GM21576 (cell line): Measurements from ENCODE around the gene ECE2.

ENCODE experiments used
- ATAC-seq: cut with Tn5 transposase; IDR thresholded peaks from one replicate; pipeline ENCODE4 v1.9.1; 2021; ENCODE audit warnings: mild to moderate bottlenecking, moderate library complexity; ENCODE audit not compliant: unreplicated experiment

ECE2 gene

DNA sequence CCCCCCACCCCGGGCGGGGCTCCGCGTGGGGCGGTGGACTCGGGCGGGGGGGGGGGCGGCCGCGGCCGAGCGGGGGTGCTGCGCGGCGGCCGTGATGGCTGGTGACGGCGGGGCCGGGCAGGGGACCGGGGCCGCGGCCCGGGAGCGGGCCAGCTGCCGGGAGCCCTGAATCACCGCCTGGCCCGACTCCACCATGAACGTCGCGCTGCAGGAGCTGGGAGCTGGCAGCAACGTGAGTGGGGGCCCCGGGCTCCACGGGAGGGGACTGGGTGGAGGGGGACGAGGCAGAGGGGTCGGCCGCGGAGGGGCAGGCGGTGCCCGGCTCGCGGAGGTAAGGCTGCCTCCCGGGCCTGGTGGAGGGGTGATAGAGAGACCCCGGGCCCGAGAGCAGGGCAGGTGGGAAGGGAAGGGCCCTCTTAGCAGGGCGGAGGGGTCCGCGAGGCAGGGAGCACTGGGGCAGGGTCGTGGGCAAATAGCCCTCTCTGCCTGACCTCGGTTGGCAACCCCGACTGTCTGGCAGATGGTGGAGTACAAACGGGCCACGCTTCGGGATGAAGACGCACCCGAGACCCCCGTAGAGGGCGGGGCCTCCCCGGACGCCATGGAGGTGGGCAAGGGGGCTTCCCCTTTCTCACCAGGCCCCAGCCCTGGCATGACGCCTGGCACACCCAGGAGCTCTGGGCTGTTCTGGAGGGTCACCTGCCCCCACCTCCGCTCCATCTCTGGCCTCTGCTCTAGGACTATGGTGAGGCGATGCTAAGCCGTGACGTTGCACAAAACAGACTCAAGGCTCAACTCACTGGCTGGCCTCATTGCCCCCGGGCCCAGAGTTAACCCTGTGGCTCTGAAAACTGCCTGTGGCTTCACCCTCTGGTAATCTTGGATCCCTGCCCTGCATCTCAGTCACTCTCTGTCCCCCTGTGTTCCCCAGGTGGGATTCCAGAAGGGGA is at the start of gene ECE2:
TSS of gene ECE2 (plus strand) at position 62 of the 950 bp plus-strand sequence. CDS start at position 194, 132 bp downstream.
- ATAC-seq, result no peak

DNA sequence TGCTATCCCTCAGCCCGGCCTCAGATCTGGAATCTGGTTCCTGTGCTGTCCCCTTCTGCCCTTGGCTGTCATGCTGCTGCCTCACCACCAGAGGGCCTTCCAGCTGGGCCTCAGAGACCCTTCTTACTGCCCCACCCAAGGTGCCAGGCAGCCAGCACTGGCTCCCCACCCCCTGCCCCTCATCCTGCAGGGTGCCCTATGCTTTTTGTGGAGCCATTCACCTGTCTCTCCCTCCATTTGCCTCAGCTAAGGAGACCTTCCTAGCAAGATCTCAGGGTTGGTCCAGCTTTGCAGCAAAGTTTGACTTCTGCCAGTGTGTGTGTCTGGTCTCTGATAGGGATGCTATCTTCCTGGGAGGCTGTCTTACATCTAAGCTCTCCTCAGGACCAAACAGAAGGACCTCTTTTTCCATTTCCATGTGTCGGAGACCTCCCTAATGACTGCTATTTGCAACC is 48.3 kb upstream of the ECE2 start:
- peak; percentile 43 for ATAC-seq

DNA sequence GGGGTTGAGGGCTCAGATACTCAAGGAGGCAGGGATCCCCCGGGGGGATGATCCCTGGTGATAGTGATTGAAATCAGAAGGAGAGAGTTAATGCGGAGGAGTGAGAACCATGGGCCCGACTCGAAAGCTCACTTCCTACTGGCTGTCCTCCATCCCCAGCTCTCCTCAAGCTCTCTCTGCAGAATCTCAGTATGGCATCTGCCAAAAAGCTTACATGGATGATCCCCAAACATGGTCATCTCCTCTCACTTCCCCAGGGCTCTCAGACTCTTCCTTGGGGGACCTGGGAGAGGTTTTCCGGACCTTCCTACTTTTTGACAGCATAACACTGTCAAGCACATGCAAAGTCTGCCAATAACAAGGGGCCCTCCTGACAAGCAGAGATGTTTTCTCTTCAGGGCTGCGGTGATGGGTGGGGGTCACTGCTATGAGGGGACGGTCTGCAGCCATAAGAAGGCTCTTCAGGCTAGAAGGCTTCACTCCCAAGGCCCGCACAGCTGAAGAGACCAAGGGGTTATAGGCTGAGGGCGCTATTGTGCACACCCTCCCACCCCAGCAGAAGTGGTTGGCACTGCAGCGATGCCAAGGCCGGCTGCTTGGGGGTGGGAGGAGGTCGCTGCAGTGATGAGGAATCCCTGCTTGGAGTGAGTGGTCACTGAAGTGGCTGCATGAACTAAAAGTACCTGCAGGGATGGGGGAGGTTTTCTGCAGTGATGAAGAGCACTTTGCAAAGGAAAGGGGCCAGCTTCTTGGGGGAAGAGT is 47.3 kb upstream of the ECE2 start:
- no peak for ATAC-seq

DNA sequence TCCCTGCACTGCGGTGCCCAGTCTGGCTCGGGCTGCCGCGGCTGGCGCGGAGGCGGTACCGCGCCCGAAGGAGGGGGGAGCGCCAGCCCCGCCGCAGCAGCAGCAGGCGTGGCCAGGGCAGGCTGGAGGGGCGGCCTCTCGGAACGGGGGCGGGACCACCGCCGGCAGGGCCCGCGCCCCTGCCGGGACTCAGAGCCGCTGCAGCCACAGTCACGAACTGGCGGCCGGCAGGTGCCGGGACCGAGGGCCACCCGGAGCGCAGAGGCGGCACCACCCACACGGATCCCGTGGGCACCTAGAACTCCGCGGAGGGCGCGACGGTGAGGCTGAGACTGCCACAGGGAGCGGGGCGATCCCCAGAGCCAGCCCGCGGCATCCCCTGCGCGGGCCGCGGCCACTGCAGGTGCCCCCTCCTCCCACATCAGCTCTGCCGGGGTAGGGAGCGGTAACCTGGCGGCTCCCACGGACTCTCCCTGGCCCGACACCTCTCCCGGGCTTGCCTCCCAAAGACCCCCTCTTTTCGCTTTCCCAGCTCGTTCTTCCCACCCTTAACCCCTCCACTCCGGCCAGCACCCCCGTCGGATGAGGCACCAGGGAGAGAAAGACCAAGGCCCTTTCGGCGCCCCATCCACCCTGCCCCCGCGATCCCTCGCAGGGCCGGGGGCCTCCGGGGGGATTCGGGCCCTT is 46.3 kb upstream of the ECE2 start, which contains the start of gene VWA5B2:
TSS of gene VWA5B2 (plus strand) at position 192 of the 687 bp plus-strand sequence. CDS start 944 bp downstream, outside the sequence.
- ATAC-seq, result peak; percentile 69

DNA sequence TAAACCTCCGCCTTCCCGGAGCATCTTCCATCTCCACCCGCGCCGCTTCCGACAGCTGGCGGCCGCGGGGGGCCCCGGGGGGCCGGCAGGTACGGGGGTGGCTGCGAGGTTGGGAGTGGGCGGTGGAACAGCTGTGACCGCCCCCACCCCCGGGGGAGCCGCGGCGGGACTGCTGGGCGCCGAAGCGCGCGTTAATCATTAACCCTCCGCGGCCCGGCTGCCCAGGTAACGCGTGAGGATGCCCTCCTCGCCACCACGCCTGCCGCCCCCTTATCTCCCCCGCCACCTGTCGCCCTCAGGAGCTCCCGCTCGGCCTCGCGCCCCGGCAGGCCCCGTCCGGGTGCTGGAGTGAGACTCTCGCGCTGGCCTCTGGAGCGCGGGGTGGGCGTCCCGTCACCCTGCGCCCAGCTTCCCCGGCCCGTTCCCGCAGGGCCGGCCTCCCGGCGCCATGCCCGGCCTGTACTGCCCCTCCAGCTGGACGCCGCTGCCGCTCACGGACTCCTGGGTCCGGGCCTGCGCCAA is 45.7 kb upstream of the ECE2 start:
- no peak for ATAC-seq

DNA sequence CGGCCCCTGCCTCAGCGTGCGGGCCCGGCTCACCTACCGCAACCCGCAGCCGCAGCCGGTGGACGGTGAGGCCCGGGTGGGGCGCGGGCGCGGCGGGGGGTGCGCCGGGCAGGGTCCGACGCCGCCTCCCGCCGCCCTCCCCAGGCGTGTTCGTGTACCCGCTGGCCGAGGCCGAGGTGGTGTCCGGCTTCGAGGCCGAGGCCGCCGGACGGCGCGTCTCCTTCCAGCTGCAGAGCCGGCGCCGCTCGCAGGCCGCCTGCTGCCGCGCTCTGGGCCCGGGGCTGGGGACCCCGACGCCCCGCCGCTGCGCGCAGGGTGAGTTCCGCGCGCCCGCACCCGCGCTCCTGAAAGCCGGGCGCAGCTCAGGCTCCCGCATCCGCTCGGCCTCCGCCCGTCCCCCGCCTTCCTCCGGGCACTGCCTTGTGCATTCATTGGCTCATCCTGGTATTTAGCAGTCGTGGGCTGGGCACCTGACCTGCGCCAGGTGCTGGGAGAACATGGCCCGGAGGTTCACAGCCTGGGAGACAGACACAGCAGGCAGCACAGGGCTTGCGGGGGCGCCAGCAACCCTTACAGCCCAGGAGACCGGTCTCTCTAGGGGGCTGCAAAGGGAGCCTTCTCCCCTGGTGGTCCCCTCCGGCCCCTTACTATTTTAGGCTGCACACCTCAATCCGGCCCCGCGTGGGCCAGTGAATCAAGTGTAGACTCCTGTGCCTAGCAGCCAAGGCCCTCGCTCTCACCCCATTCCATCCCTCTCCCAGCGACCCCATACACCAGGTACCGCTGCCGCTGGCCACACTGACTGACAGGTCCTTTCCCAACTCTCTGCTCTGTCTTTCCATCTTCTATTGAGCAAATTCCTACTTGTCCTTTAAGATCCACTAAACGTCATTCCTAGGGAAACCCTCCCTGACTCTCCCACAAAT is 45.0 kb upstream of the ECE2 start:
- no peak for ATAC-seq

DNA sequence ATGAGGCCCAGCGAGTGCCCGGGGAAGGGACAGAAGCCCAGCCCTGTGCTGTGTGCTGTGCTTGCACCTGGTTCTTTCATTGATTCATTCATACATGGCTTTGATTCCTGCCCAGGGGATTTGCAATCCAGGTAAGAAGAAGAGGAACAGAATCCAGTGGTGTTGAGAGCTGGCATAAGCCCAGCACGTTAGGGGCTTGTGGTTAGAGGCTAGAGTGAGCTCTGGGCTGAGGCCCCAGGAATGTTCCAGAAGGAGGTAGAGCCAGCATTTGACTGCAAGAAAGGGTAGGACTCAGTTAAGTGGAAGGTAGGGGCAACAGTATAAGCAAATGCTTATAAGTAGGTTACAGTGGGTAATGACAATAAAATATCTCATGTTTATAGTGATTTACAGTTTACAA is 44.2 kb upstream of the ECE2 start:
- no peak for ATAC-seq

DNA sequence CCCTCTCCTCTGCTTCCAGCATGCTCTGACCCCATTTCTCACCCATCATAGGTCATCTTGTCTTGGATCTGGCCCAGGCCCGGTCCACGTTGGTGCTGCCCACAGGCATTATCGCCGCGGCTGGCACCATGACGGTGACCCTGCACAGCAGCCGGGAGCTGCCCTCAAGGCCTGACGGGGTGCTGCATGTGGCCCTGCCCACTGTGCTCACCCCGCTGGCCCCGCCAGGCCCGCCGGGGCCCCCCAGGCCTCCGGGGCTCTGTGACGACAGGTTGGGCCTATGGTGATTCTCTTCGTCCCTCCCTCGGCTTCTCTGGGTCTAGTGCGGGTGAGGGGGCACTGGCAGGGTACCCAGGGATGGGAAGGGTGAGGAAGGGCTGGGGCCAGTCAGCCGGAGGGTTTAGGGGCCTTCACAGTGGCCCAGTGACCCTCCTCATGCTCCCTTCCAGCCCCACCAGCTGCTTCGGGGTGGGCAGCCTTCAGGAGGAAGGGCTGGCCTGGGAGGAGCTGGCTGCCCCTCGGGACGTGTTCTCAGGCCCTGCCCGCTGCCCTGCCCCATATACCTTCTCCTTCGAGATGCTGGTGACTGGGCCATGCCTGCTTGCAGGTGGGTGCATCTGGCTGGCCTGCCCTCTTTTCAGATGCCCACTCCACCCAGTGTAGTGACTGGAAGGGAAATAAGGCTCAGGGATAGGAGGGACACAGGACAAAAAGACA is 42.5 kb upstream of the ECE2 start:
- ATAC-seq, result no peak

DNA sequence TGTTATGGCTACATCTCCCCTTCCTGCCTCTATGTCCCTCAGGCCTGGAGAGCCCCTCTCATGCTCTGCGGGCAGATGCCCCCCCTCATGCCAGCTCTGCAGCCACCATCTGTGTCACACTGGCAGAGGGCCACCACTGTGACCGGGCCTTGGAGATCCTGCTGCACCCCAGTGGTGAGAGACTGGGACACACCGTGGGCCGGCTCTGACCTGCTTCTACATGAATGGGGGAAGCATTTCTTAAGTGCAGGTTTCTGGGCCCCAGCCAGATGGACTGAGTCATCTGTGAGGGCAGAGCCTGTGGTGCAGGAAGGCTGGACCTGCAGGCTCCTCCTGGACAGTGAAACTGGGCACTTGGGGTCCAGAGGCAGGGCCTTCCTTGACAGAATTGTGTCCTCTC is 41.6 kb upstream of the ECE2 start:
- ATAC-seq, result no peak

DNA sequence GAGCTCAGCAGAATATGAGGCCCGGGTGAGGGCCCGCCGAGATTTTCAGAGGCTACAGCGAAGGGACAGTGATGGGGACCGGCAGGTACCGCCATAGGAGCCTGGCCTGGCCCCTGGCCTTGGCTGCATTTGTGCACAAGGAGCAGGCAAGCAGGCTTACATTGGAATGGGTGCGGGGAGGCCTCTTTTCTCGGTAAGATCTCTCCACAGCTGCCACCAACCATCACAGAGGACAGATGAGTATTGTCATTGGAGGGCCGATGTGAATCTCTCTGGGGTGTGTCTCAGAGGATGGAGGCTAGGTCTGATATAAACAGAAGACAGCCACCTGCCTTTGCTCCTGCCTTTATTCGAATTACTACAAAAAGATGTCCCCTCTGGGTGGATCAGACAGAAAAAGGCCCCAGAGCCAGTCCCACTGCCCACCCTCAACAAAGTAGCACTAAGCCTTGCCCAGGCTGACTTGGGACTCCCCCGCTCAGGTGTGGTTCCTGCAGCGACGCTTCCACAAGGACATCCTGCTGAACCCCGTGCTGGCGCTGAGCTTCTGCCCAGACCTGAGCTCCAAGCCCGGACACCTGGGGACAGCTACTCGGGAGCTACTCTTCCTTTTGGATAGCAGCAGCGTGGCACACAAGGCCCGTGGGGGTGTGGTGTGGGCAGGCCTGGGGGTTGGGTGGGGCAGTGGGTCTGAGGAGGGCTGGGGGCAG is 41.0 kb upstream of the ECE2 start:
- ATAC-seq, result no peak

DNA sequence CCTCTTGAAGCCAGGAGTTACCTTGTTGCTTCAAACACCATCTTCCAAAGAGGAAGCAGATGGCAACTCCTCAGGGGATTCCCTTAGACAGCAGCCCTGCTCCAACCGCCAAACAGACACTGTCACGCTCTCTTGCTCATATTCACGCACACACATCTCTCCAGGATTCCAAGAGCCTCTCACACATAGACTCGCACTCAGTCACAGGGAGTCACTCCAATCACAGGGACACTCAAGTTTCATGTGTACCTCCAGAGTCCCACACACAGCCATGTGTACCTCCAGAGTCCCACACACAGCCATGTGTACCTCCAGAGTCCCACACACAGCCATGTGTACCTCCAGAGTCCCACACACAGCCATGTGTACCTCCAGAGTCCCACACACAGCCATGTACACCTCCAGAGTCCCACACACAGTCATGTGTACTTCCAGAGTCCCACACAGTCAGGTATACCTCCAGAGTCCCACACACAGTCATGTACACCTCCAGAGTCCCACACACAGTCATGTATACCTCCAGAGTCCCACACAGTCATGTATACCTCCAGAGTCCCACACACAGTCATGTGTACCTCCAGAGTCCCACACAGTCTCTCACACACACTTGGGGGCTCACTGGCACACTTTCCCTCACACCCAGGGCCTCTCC is 40.3 kb upstream of the ECE2 start:
- ATAC-seq, result no peak

DNA sequence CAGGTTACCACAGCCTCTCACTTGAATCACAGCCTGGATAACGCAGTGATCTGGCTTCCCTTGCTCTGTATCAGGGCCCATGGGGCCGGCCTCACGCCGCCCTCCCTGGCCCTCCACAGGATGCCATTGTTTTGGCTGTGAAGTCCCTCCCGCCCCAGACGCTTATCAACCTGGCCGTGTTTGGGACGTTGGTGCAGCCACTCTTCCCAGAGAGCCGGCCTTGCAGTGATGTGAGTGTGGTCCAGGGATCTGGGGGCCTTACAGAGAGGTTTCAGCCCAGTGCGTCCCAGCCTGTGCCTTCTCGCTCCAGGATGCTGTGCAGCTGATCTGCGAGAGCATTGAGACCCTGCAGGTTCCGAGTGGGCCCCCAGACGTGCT is 39.8 kb upstream of the ECE2 start:
- no peak for ATAC-seq

DNA sequence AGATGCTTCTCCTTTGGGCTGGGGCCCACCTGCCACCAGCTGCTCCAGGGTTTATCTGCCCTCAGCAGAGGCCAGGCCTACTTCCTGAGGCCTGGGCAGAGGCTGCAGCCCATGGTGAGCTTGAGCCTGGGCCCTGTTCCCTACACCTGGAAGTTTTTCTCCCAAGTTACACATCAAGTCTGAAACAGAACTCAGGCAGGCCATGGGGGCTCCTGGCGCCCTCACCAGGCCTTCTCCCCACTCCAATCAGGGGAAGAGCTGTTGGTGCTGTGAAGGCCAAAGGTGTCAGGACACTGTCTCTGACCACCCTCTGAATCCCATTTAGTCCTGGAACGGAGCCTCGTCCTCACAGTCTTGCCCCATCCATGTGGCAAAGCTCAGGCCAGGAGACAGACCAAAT is 39.2 kb upstream of the ECE2 start:
- no peak for ATAC-seq

DNA sequence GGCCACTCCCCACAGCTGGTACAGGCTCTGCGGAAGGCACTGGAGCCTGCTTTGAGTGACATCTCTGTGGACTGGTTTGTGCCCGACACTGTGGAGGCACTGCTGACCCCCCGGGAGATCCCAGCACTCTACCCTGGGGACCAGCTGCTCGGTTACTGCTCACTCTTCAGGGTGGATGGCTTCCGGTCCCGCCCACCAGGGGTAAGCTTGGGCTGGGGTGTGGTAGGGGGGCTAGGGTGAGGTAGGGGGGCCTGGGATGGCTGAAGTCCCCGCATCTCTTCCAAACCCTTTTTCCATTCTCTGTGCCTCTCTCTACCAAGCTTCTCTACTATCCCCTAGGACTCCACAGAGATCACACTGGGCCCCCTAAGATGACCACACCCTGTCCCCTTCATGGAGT is 38.6 kb upstream of the ECE2 start:
- ATAC-seq, result no peak

DNA sequence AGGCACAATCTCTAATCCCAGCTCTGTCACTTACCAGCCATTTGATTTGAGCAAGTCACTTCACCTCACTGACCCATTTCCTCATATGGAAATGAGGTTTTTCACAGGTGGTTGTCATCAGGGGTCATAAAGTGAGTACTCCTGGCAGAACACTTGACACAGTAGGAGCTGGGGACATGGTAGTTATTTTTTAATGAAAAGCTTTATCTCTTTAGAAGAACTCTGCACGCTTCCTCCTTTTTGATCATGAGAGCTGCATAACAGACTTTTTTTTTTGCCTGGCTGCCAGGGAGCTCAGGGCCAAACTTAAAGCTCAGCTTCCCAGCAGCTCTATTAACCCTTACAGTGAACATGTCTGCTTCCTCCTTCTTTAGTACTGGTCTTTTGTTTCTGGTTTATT is 38.0 kb upstream of the ECE2 start:
- ATAC-seq, result no peak

DNA sequence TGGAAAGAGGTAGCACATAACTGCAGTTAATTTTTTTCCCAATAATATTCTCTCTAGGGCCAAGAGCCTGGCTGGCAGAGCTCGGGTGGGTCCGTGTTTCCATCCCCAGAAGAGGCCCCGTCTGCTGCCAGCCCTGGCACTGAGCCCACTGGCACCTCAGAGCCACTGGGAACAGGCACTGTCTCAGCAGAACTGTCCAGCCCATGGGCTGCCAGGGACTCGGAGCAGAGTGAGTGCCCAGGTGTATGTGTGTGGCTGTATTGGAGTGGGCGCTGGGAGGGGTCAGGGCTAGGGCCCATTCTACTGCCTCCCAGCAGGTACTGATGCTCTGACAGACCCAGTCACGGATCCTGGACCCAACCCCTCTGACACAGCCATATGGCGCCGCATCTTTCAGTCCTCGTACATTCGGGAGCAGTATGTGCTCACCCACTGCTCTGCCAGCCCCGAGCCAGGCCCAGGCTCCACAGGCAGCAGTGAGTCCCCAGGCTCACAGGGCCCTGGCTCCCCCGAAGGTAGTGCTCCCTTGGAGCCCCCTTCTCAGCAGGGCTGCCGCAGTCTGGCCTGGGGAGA is 37.5 kb upstream of the ECE2 start:
- ATAC-seq, result no peak

DNA sequence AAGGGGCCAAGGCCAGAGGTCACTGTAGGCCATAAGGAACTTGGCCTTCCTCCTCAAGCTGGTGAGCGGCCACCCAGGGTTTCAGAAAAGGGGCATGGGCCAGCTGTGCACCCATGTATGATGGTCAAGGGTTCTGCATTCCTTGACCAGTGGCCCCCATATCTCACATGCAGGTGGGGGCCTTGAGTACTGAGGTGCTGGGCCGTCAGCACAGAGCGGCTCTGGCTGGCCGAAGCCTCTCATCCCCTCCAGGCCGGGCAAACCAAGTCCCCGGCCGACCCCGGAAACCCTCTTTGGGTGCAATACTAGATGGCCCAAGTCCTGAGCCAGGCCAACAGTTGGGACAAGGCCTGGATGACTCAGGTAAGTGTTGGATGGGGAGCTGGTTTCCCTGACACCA is 36.6 kb upstream of the ECE2 start:
- no peak for ATAC-seq

DNA sequence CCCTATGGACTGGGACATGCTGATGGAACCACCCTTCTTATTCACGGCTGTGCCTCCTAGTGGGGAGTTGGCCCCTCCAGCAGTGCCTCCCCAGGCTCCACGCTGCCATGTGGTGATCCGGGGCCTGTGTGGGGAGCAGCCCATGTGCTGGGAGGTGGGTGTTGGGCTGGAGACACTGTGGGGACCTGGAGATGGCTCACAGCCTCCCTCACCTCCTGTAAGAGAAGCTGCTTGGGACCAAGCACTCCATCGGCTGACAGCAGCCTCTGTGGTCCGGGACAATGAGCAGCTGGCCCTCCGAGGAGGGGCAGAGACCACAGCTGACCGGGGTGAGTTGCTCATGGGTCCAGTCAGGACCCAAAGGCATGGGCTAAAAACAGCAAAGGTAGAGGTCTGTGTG is 36.1 kb upstream of the ECE2 start:
- no peak for ATAC-seq
